Inferior parietal cortex (tissue), 1 donor: ENCODE measurements around the gene PITPNM1.
"Not testable (repeated sequence)": the region's sequence is repeated elsewhere in the genome, so short reads cannot be mapped to it uniquely, and the experiment has no call there.

Experiments used
- DNase-seq: peaks from one replicate; pipeline ENCODE4 v3.0.0-alpha.2; 2016; ENCODE audit errors: extremely low spot score

PITPNM1 gene

GRCh38 chr11:67523556-67524479, 18.7 kb upstream of the PITPNM1 start:
- no peak for DNase-seq

DNA sequence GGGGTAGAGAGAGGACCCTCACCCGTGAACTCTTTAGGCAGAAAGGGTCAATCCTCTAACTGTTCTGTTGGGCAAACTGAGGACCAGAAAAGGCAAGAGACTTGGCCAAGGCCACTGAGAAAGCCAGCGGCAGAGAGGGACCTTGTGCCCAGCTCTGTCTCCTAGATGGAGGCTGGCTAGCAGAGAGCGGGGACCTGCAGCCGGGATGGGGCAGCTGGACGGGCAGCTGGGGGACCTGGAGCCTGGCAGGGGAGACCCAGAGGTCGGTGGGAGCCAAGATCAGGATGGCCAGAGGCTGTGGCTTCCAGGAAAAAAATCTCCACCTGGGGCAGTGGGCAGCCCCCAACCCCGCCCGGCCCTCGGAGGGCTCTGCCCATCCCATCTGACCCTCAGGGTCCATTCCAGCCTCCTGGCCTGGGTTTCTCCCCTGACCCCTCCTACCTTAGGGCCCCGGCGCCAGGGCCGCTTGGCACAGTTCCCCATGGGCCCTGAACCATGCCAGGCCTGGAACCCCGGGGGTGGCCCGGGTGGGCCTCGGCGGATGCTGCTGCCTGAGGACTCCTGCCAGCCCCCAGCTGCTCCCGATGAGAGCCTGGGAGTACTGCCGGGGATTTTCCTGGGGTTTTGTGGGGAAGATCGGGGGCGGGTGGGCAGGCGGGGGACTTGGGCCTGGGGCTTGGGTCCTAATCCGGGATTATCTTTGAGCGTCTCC, 17.8 kb upstream of the PITPNM1 start, which contains the start of gene CABP2:
Gene CABP2 (minus strand): TSS at position 603 of the 712 bp plus-strand sequence. CDS start 120 bp downstream, at position 483.
- no peak for DNase-seq

DNA sequence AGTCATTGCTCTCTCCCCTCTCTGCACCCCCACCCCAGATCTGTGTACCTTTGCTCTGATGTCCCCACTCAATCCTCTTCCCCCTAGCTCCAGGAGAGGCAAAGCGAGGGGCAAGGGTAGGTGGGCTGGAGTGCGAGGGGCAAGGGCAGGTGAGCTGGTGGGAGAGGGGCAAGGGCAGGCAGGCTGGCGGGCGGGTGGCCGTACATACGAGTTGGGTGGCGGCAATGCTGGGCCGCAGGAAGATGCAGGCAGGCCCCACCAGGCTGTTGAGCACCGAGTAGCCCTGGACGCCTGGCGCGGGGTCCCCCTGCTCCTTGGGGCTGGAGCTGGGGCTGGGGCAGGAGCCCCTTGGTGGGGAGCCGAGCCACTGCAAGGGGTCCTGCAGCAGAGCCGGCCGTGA, 17.2 kb upstream of the PITPNM1 start:
- DNase-seq = no peak

DNA sequence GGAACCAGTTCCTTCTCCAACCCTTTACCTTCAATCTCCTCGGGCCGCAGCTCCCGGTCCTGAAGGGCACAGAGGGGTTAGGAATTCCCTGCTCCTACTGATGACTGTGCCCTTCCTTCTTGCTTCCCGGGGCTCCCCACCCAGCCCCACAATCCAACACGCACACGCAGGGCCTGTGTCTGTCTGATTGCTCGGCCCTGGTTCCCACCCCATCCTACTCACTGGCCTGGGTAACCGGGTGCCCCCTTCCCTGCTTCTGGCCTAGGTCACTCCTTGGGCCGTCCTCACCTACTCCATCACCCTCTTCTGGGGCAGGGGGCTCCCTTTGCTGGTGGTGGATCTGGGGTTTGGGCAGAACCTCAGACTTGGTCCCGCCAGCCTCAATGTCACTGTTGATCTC, 16.8 kb upstream of the PITPNM1 start:
- DNase-seq = no peak

DNA sequence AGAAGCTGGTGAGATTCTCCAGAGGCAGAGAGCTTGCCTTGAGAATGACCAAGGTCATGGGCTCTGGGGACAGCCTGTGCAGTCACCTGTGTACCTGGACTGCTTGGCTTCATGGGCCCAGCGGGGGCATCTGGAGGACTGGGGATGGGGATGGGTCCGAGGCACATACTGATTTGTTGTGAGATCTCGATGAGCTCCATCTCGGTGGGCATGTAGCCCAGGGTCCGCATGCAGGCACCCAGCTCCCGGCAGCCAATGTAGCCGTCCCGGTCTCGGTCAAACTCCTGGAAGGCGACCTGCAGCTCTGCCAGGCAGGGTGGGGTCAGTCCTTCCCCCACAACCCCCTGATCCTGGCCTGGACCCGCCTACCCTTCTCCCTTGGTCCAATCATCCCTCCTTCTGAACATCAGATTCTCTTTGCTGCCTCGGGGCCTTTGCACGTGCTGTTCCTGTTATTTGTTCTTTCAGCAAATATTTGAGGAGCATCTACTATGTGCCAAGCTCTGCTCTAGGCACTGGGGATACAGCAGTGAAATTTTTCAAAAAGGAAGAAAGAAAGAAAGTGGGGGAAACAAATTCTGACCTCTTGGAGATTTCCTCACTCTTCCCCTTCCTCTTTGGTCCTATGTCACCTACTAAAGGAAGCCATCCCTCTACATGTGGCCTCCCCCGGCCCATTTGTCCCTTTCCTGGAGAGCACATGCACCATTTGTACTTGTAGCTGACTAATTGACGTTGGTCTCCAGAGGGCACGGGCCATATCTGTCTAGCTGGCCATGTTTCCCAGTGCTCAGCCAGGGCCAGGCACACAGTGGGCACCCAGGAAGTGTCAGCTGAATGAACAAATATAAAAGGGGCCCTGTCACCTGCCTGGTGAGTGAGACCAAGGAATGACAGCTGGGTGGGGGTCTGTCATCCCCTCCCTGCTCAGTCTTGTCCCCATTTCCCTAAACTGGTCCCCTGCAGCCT, 16.0 kb upstream of the PITPNM1 start:
- no peak for DNase-seq

GRCh38 chr11:67519726-67520125, 14.6 kb upstream of the PITPNM1 start:
- no peak for DNase-seq

DNA sequence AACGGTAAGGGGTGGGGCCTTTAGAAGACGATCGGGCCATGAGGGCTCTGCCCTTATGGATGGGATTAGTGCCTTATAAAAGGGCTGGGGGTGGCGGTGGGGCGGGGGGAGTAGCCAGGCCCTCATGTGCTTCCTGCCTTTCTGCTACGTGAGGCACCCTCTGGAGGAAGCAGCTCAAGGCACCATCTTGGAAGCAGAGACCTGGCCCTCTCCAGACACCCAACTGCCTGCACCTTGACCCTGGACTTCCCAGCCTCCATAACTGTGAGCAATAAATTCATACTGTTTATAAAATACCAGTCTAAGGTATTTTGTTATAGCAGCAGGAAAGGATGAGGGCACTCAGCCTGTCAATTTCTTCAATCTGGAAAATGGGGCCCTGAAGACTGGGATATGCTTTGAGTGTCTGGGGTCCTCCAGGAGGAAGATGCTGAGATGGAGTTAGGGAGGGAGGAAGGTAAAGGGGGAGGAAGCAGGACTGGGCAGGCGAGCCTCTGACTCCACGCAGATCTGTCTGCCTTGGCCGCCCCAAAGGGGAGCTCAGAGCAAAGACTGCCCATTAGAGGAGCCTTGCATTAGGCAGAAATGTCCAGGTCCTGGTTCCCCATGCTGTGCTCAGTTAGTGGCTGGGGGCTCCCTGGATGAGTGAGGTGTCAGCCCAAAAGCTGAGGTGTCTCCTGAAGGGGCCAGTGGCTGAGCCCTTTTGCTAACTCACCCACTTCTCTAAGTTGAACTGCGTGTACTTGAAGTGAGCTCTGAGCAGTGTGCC, 12.8 kb upstream of the PITPNM1 start:
- DNase-seq = no peak

- DNase-seq = no peak
Measured at GRCh38 chr11:67516806-67517205, 11.6 kb upstream of the PITPNM1 start.

DNA sequence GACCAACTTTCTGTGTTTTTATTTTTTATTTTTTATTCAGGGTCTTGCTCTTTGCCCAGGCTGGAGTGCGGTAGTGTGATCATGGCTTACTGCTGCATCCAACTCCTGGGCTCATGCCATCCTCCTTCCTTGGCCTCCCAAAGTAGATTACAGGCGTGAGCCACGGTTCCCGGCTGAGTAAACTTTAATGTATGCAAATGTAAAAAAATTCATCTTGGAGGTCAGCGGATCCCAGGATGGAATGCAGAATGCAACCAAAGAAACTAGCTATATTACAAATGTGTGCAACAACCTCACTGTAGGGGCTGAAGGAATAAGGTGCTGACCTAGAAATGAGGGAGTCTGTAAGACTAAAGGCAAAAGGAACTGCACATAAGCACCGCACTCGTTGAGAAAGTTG, 9.0 kb upstream of the PITPNM1 start:
- no peak for DNase-seq

DNA sequence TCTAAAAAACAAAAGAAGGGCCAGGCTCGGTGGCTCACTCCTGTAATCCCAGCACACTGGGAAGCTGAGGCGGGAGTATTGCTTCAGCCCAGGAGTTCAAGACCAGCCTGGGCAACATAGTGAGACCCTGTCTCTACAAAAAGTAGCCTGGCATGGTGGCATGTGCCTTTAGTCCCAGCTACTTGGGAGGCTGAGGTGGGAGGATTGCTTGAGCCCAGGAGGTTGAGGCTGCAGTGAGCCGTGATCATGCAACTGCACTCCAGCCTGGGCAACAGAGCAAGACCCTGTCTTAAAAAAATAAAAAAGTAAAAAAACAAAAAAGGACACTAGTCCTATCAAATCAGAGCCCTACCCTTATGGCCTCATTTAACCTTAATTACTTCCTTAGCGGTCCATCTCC, 6.4 kb upstream of the PITPNM1 start:
- DNase-seq = not testable (repeated sequence)

- no peak for DNase-seq
Measured at GRCh38 chr11:67510023-67510345, 4.8 kb upstream of the PITPNM1 start.

DNA sequence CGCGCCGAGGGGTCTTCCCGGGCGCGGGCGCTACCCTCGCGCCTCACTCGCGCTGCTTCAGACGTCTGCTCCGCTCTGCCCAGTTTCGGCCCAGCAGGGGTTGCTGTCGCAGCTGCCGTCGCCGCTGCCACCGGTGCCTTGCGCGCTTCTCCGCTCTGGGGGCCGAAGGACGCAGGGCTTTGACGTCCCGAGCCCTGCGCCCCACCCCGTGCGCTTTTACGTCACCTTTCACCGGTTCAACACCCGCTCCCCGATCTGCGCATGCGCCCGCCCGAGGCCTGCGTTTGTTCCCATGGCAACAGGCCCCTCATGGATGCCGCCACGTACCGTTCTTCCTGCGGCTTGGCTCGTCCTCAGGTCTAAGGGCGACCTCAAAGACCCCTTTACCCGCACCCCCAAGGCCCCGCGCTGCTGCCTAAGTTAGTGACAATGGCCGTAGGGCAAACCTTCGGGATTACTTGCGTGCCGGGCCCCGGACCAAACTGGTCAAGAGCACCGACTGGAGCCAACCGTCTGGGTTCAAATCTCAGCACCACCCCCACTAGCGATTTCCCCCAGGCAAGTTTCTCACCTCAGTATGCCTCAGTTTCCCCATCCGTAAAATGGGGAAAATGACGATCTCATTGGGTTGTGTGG, 3.4 kb upstream of the PITPNM1 start:
- DNase-seq = peak; percentile 95

DNA sequence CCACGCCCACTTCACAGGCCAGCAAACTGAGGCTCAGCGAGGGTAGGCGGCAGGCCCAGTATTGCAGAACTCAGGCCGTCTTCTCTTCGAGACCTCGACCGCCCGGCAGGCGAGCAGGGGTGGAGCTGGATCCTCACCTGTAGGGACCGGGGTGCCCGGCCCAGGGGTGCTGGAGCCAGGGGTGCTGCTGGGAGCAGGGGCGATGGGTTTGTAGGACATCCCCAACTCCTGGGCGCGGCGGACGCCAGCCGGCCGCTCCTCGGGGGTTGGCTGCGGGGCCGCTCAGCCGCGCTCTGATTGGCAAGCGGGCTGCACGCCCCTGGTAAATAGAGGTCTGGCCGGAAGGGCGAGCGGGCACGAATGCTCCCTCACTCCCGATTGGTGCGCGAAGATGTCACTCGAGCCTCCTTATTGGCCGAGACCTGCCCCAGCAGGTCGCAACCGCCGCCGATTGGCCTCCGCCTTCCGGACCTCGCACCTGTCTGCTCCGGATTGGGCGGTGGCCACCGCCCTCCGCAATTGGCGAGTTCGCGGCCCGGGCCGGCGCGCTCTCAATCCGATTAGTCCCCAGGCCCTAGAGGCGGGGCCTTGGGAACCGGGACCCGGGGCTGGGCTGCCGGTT, 2.8 kb upstream of the PITPNM1 start, which contains the start of gene CDK2AP2:
Gene CDK2AP2 (minus strand): TSS at position 299 of the 622 bp plus-strand sequence. CDS start 80 bp downstream, at position 219.
- DNase-seq = peak; percentile 99

- no peak for DNase-seq
Measured at GRCh38 chr11:67507242-67507863, 2.2 kb upstream of the PITPNM1 start.

DNA sequence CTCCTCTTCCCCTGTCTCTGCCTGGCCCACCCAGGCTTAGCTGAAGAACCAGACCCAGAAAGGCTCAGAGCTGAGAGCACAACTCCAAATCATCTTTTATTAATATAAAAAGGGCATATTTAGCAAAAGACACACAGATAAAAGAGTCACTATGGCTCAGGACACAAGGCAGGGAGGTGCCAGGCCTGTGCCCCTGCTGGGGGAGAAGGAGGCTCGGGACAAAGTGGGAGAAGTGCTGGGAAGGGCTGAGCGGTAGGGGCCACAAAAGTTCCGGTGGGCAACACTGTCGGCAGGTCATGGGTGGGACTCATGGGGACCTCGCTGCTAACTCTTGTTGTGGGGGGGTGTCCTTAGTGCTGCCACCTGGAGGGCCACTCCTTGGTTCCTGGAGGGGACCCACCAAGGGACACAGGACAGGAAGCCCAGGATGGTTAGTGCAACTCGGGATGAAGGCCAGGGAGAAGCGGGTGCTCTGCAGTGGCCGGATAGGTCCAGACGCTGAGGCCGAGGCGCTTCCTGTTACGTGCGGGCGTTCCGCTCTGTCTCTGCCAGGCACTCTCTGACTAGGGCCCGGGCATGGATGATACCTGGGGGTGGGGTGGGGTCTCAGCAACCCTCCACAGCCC, 1.4 kb upstream of the PITPNM1 start:
- DNase-seq = no peak

DNA sequence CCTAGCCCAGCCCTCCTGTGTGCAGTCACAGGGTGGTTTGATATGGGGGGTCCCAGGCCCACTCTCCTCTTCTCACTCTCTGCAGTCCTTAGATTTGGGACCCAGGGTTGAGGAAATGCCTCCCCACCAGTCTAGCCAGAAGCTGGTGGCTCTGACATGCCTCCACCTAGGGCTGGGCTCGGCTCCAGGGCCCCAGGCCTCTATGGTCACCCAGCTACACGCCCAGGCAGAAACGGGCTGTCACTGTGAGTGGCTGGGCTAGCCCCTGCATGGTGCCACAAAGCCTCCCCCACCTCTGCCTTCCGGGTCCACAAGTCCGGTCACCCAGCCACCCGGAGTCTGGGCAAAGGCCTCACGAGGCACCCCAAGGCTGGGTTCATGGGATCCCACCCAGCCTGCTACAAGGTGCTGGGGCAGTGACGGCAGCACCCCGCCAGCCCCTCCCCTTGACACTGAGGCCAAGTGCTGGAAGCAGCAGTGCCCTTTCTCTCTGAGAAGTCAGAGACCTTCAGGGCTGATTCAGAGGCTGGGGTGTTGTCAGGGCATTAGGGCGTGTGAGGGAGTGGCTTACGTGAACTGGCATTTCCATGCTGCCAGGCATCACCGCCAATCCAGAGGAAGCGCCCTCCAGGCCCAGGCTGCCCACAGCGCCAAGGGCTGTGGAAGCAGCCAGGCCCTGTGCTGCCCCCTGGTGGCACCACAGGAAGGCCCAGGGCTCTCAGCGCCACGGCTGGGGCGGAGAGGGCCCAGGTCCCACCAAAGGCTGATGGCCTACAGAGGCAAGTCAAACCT, 638 bp upstream of the PITPNM1 start:
- DNase-seq = peak; percentile 83

GRCh38 chr11:67504005-67504949, 886 bp downstream of the PITPNM1 start:
- DNase-seq = no peak
